GM19239 (cell line): ENCODE results near the gene FCN1.

Source experiments
- DNase-seq: peaks from one replicate; pipeline ENCODE4 v3.0.0; 2011; ENCODE audit warnings: low spot score; ENCODE audit not compliant: insufficient read length
- FAIRE-seq: peaks from 2 replicates; lab custom pipeline; 2011; peaks lifted over from hg19 to GRCh38; lab: Jason Lieb, UNC

The FCN1 gene

GRCh38 chr9:134881313-134881670, 36.4 kb downstream of the FCN1 start:
- DNase-seq = no peak
- no peak for FAIRE-seq

GRCh38 chr9:134880484-134881312, 37.0 kb downstream of the FCN1 start, which contains the start of gene FCN2:
TSS of gene FCN2 (plus strand) at chr9:134880810. CDS start at chr9:134880822, 12 bp downstream.
- DNase-seq = no peak
- FAIRE-seq = no peak

GRCh38 chr9:134879664-134880483, 37.8 kb downstream of the FCN1 start:
- FAIRE-seq = no peak

GRCh38 chr9:134877541-134877940, 40.2 kb downstream of the FCN1 start:
- DNase-seq (no peak), FAIRE-seq (no peak)

More at GRCh38 chr9:134879664-134880483, 37.8 kb downstream of the FCN1 start:
- DNase-seq = no peak

- FAIRE-seq (no peak), DNase-seq (no peak)
Observed at GRCh38 chr9:134875371-134875770, 42.3 kb downstream of the FCN1 start.

GRCh38 chr9:134872482-134873231, 45.1 kb downstream of the FCN1 start:
- DNase-seq (no peak), FAIRE-seq (no peak)

GRCh38 chr9:134871697-134872340, 45.9 kb downstream of the FCN1 start:
- no peak for FAIRE-seq
- no peak for DNase-seq

GRCh38 chr9:134870746-134871662, 46.7 kb downstream of the FCN1 start:
- no peak for DNase-seq
- FAIRE-seq = no peak

GRCh38 chr9:134870301-134870694, 47.4 kb downstream of the FCN1 start:
- no peak for FAIRE-seq
- DNase-seq = no peak

GRCh38 chr9:134869554-134870300, 48.0 kb downstream of the FCN1 start:
- no peak for FAIRE-seq
- no peak for DNase-seq

GRCh38 chr9:134868751-134869553, 48.8 kb downstream of the FCN1 start:
- FAIRE-seq (no peak), DNase-seq (no peak)

GRCh38 chr9:134867917-134868750, 49.6 kb downstream of the FCN1 start:
- no peak for FAIRE-seq
- DNase-seq = no peak

- FAIRE-seq = no peak
- no peak for DNase-seq
Observed at GRCh38 chr9:134864821-134865190, 52.9 kb downstream of the FCN1 start.

- no peak for DNase-seq
- FAIRE-seq = no peak
Observed at GRCh38 chr9:134863941-134864820, 53.5 kb downstream of the FCN1 start.

GRCh38 chr9:134863306-134863902, 54.3 kb downstream of the FCN1 start:
- DNase-seq (no peak), FAIRE-seq (no peak)
